Measurements from ENCODE around the gene DCDC1. TPM values are rescaled to one million over a fixed set of nuclear protein-coding genes. Genes with fewer than 3 reads are reported as not detected.
"Not testable (repeated sequence)": the region's sequence is repeated elsewhere in the genome, so short reads cannot be mapped to it uniquely, and the experiment has no call there.

Gene DCDC1
- total RNA-seq, 2 experiments from 2014 or later, result 0.21 to 0.27 TPM

GRCh38 chr11:31022080-31022479 is 347.5 kb downstream of the DCDC1 start:
- ChIA-PET POLR2A (no interaction called here), CTCF (no interaction called here)

DNA sequence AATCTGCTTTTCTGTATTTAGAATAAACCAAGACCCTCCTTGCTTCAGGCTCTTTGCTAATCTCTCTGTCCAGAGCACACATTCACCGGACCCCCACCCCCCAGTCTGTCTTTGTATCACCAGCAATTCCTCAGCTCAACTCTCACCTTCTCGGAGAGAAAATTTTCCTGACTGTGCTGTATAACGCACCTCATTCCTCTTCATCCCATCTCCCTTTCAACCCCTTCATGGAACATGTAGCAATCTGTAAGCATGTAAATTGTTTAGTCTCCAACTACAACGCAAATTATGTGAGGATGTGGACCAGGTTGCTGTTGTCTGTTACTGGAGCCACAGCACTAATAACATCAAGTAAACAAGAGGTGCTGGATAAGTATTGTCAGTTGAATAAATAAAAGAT is 349.8 kb downstream of the DCDC1 start:
- POLR2A ChIA-PET, result no interaction called here
- CTCF ChIA-PET, result no interaction called here

DNA sequence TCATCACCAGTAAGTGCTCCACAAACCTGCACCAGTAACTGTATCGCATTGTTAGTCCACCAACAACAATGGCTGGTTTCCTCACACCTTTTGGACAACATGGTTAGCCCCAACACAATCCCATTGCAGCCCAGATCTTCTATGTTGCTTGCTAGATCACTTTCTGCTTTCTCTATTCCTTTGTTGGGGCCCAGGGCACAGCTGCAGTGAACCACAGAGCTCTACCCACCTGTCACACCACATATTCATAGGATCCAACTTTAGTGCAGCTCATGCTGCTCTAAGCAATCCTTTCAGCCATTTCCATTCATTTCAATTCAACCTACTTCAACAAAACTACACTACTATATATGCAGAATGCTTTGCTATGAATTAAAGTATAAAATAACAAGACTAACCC is 364.3 kb downstream of the DCDC1 start:
- POLR2A ChIA-PET, result interaction anchor here (0.6 kb wide), 1 partner anchor 1027 kb away, joined by 6 read pairs; no protein-coding TSS in a partner anchor

GRCh38 chr11:31001427-31001826 is 368.1 kb downstream of the DCDC1 start:
- CTCF ChIA-PET, result no interaction called here
- POLR2A ChIA-PET, result no interaction called here

More for the DNA sequence above, 364.3 kb downstream of the DCDC1 start:
- CTCF ChIA-PET, result no interaction called here

DNA sequence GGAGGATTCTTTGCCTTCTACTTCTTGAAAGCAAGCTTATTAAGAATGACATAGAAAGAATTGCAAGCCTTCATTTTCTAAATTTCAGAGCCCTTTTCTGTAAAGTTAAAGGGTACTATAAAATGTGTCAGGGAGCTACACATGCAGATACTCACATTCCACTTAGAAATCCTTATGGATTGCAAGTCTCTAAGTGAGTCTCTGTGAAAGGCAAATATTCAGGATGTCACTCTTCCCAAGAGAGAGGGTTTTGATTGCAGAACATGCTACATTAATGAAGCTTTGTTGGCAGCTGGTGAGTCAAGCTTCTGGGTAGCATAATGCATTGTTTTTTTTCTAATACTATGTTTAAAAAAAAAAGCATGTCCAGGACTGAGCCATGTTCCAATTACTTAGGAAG is 369.2 kb downstream of the DCDC1 start:
- CTCF ChIA-PET, result no interaction called here

DNA sequence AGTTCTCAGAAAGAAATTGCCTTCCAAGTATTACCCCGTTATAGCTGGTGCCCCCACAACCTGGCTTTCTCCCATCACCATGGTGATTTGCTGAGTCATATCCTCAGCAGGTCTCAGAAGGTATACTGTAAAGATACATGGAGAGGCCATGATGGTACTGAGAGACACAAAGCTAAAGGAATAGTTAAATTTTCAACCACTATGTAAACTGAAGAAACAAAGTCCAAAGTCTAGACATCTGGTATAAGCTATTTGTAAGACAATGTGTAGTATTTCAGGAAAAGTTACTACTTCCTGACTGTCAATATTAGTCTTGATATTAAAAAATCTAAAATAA is 377.1 kb downstream of the DCDC1 start:
- ChIA-PET POLR2A (no interaction called here), CTCF (no interaction called here)

More for the DNA sequence above, 369.2 kb downstream of the DCDC1 start:
- POLR2A ChIA-PET, result no interaction called here

DNA sequence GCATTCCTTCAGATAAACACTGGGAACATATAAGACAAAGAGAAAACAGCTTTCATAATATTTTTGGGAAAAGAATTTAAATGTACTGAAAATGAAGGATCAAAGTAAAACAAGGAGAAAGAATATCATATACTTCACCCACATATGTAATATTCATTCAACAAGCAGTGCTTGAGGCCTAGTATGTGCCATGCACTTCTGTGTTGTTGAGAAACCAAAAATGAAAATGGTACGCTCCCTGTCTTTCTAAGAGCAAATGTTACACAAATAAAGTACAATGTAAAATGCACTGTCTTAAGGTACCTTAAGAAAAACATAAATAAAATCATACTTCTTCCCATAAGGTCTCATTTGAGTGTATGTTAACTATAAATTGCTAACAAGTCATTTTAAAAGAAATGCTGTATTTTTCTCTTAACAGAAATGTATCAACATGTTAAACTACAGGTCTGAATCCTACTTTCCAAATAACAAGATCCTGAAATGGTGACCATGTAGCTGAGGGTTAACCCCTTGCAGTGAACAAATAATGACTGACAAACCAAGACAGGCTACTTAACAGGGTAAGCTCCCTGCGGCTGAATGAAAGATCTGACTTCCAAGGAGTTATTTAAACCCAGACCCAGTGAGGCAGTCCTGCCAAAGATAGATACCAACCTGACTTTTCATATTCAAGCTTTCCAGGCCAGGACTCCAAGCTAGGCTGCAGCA is 377.6 kb downstream of the DCDC1 start:
- CTCF ChIA-PET, result no interaction called here
- POLR2A ChIA-PET, result no interaction called here

- CTCF ChIA-PET, result no interaction called here
- POLR2A ChIA-PET, result no interaction called here
These were observed 378.2 kb downstream of the DCDC1 start for GRCh38 chr11:30991376-30991775.

DNA sequence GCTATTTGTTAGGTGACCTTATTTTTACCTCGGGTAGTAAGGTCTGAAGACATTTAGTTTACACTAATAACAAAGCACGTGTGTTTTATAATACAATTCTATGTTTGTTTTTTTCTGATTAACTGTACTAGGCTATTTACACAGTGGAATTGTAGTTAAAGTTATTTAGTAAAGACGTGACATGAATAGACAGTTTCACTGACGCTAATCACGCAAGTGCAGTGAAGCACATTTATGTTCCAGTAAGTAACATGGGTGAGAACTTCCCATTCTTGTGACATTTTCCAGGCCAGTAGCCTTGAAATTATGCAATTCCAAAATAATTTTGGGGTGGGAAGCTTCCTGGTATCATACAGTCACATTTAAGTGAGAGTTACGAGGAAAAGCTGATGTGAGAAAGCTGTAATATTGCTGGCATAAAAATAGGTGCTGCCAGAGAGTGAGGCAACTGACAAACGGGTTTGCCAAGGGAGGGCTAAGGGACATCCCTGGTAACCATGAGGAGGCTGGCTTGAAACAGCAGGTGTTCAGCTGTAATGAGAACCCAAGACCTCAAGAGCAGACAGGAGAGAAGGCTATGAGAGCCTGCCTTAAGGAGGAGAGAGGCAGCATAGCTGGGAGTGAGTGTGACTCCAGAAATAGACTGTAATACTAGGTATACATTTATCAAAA is 378.8 kb downstream of the DCDC1 start:
- ChIA-PET CTCF (no interaction called here), POLR2A (no interaction called here)

DNA sequence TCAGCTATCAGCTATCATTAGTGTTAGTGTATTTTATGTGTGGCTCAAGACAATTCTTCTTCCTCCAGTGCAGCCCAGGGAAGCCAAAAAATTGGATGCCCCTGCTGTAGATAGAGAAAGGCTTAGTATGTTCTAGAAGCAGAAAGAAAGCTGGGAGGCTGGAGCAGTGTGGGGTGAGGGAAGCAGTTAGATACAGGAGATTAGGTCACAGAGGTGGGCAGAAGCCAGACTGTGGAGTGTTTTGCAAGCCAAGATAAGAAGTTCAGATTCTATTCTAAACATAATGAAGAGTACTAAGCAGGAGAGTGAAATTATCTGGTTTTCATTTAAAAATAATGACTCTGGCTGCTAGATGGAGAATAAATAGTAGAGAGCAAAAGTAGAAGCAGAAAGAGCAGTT is 381.7 kb downstream of the DCDC1 start:
- ChIA-PET CTCF (no interaction called here), POLR2A (no interaction called here)

GRCh38 chr11:30985536-30985935 is 384.0 kb downstream of the DCDC1 start:
- ChIA-PET POLR2A (no interaction called here), CTCF (no interaction called here)

- ChIA-PET POLR2A (no interaction called here), CTCF (no interaction called here)
These were observed 384.7 kb downstream of the DCDC1 start for GRCh38 chr11:30984827-30985226.

DNA sequence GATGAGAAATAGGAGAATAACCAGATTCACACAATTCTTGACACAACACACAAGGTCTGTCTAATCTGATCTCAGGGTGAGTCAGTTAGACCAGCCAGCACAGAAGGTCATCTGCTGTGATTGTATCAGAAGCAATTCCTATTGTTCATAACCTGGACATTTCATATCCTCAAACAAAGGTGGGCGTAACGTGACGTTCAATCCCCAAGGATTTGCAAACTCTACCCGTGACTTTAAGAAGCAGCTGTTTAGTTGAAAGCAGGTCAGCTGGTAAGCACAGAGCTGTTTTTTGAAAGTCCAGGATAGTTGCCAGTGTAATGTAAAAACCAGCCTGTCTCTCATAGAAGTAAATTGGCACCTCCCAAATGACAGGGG is 385.1 kb downstream of the DCDC1 start:
- CTCF ChIA-PET, result no interaction called here
- POLR2A ChIA-PET, result no interaction called here

- POLR2A ChIA-PET, result no interaction called here
- CTCF ChIA-PET, result no interaction called here
These were observed 385.6 kb downstream of the DCDC1 start for GRCh38 chr11:30983776-30984441.

DNA sequence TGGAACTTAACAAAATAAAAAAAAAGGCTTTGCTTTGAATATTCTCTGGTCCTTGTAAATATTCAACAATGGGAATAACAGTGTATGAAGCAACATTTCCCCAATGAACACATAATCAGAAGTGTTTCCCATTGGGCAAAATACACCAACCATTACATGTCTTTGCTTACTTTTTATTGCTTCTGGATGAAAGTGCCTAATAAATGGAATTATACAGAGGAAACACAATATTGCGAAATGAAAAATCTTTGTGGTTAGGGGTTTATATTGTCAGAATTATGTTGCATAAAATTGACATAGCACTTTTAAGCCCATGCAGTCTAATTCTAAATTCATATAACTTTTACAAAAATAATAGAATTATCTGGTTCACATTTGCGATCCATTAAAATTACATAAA is 386.4 kb downstream of the DCDC1 start:
- ChIA-PET POLR2A (no interaction called here), CTCF (no interaction called here)

GRCh38 chr11:30967579-30967978 is 402.0 kb downstream of the DCDC1 start:
- CTCF ChIA-PET, result no interaction called here

DNA sequence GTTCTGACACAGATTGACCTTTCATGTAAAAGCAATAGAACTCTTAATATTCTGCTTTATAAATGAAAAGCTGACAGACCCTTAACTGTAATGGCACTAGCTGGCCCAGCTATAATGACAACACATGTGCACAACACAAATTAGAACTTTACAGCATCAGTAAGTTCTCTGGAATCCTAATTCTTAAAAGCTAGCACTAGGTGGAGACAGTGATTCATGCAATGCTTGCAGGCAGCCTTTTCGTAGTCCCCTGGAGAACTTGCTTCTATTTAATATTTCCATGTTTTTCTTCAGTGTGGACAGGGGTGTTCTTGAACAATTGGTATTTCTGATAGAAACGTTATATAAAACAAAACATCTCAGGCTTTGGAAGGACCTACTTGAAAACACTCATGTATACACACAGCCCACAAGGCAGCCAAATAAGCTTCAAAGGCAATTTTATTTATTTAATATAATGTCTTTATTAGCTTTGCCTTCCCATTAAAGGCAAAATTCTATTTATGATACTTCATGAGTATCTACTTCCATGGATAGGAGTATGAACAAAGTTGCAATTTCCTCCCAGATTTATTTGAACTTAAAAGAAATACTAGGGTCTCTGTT is 409.0 kb downstream of the DCDC1 start:
- POLR2A ChIA-PET, result interaction anchor here (0.6 kb wide), 1 partner anchor 484 kb away, joined by 4 read pairs; no protein-coding TSS in a partner anchor
- CTCF ChIA-PET, result no interaction called here

More at GRCh38 chr11:30967579-30967978, 402.0 kb downstream of the DCDC1 start:
- POLR2A ChIA-PET, result no interaction called here

DNA sequence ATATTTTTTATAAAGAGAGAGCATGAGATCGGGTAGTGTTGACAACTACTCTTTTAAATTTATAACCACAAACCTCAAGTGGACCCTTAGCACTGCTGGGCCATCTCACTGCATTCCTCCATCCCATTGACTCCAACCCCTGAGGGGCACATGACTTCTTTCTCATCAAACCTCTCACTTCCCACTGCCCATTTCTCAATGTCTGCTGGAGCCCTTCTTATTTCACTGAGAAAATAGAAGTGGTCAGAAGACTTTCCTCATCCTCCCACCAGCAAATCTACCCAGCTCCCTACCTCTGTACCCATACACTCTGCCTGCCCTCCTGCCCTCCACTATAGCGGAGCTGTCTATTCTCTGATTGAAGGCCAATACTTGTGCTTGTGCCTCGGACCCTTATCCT is 412.8 kb downstream of the DCDC1 start:
- ChIA-PET POLR2A (no interaction called here), CTCF (no interaction called here)

- CTCF ChIA-PET, result no interaction called here
- POLR2A ChIA-PET, result no interaction called here
These were observed 419.7 kb downstream of the DCDC1 start for GRCh38 chr11:30949838-30950237.

DNA sequence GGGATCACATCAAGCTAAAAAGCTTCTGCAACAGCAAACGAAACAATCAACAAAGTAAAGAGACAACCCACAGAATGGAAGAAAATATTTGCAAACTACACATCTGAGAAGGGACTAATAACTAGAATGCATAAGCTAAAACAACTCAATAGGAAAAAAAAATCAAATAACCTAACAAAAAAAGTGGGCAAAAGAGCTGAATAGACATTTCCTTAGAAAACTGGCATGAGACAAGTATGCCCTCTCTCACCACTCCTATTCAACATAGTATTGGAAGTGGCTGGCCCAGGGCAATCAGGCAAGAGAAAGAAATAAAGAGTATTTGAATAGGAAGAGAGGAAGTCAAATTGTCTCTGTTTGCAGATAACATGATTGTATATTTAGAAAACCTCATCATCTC is 421.8 kb downstream of the DCDC1 start:
- CTCF ChIA-PET, result not testable (repeated sequence)

GRCh38 chr11:30938810-30939209 is 430.7 kb downstream of the DCDC1 start:
- ChIA-PET POLR2A (no interaction called here), CTCF (no interaction called here)

More for the DNA sequence above, 421.8 kb downstream of the DCDC1 start:
- POLR2A ChIA-PET, result interaction anchor here (0.6 kb wide), 1 partner anchor 268 kb away, joined by 3 read pairs; no protein-coding TSS in a partner anchor

All from activated CD8-positive, alpha-beta memory T cell treated with anti-CD3 and anti-CD28 coated beads for 36 hours (primary cell).